ENCODE measurements around the gene BMF.

DNA sequence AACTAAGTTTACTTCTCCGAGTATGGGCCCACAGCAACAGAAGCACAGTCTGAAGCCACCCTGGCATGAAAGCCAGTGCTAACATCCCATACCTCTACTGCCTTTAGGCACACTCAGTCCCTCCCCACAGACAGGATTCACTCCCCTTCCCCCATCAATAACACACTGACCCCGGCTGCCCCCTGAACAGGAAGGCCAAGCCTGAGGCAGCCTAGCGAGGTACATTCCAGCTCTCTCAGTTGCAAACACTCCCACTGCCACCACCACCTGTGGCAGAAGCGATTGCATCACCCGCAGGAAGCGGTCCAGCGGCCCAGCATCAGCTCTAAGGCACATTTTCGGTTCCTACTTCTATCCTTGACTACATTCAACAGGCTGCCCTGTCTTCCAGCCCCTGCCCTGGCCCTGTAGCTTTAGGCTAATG is 7.0 kb upstream of the BMF start:
- TF ChIP-seq POLR2A (IDR thresholded peaks at IDR 0.05; ENCODE audit: low read depth, low read length) (no peak; the same call in 1 of the 2 replicates), TAF1 (IDR thresholded peaks at IDR 0.05; ENCODE audit: borderline replicate concordance, low read depth, low read length) (no peak), POLR2AphosphoS5 (IDR thresholded peaks at IDR 0.05; ENCODE audit: low read depth, low read length) (no peak)

Measured in GM12892 (cell line).